Osteoblast (primary cell): ENCODE data around the gene TJP2. TPM values are rescaled to one million over a fixed set of nuclear protein-coding genes. Genes with fewer than 3 reads are reported as not detected.

Experiments used
- DNase-seq: peaks from one replicate; pipeline ENCODE4 v3.0.0; 2011; ENCODE audit warnings: low spot score, mixed read lengths; ENCODE audit not compliant: insufficient read length; ENCODE audit errors: missing footprints
- H2AFZ ChIP-seq: 2 replicates; pipeline ENCODE4 v1.6.0; 2011; ENCODE audit warnings: mild to moderate bottlenecking, low read length
- H3K27ac ChIP-seq: 2 replicates; pipeline ENCODE4 v1.5.1; 2011; ENCODE audit warnings: mild to moderate bottlenecking, low read depth, low read length, moderate library complexity
- H3K27me3 ChIP-seq: 2 replicates; pipeline ENCODE4 v1.6.0; 2012; ENCODE audit warnings: mild to moderate bottlenecking, control low read depth, inconsistent platforms, low read length, moderate library complexity; ENCODE audit not compliant: insufficient read depth
- H3K36me3 ChIP-seq: 2 replicates; pipeline ENCODE4 v1.5.1; 2011; ENCODE audit warnings: mild to moderate bottlenecking, low read length, control low read depth, moderate library complexity; ENCODE audit not compliant: insufficient read depth
- H3K4me1 ChIP-seq: 2 replicates; pipeline ENCODE4 v1.5.1; 2011; ENCODE audit warnings: mild to moderate bottlenecking, low read length, control low read depth, moderate library complexity; ENCODE audit not compliant: insufficient read depth
- H3K4me2 ChIP-seq: 2 replicates; pipeline ENCODE4 v1.6.0; 2011; ENCODE audit warnings: mild to moderate bottlenecking, low read length; ENCODE audit not compliant: insufficient read depth
- H3K4me3 ChIP-seq: fragments of 200-600 bp; sonication (generic); 3 replicates; pipeline ENCODE4 v1.5.1; 2012; ENCODE audit warnings: mild to moderate bottlenecking, low read length, inconsistent platforms; ENCODE audit not compliant: insufficient read depth
- H3K79me2 ChIP-seq: 2 replicates; pipeline ENCODE4 v1.6.0; 2012; ENCODE audit warnings: mild to moderate bottlenecking, low read length, control low read depth, inconsistent platforms; ENCODE audit not compliant: insufficient read depth
- H3K9me3 ChIP-seq: 2 replicates; pipeline ENCODE4 v1.5.1; 2011; ENCODE audit warnings: low read depth, low read length, control low read depth
- H4K20me1 ChIP-seq: 2 replicates; pipeline ENCODE4 v1.6.0; 2012; ENCODE audit warnings: mild to moderate bottlenecking, low read length, control low read depth; ENCODE audit not compliant: insufficient read depth
- total RNA-seq: library from RNA; depleted of rRNA; stranded (reverse); fragments of >200 nt; gene quantifications from 2 replicates; pipeline ENCODE4 v1.2.3, GENCODE V29; 2012
- TF ChIP-seq, protein P1 (sequence below): IDR thresholded peaks from 2 replicates; pipeline ENCODE4 v1.5.1; 2011; ENCODE audit warnings: mild to moderate bottlenecking, low read depth, low read length, moderate library complexity; ENCODE audit errors: extremely low read depth

TJP2 gene
- total RNA-seq, 1 donor: 28.6 TPM

- peaks cover 21% of the 10 kb centered on the region for H4K20me1 ChIP-seq
- TF ChIP-seq, protein P1, sequence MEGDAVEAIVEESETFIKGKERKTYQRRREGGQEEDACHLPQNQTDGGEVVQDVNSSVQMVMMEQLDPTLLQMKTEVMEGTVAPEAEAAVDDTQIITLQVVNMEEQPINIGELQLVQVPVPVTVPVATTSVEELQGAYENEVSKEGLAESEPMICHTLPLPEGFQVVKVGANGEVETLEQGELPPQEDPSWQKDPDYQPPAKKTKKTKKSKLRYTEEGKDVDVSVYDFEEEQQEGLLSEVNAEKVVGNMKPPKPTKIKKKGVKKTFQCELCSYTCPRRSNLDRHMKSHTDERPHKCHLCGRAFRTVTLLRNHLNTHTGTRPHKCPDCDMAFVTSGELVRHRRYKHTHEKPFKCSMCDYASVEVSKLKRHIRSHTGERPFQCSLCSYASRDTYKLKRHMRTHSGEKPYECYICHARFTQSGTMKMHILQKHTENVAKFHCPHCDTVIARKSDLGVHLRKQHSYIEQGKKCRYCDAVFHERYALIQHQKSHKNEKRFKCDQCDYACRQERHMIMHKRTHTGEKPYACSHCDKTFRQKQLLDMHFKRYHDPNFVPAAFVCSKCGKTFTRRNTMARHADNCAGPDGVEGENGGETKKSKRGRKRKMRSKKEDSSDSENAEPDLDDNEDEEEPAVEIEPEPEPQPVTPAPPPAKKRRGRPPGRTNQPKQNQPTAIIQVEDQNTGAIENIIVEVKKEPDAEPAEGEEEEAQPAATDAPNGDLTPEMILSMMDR: no peak
- H3K4me1 ChIP-seq: peaks cover 3% of the 10 kb centered on the region
- H3K4me3 ChIP-seq: no peak overlapping the region
- no peak for DNase-seq
- H3K4me2 ChIP-seq: no peak overlapping the region
- no peaks in the 10 kb centered on the region for H3K9me3 ChIP-seq
- no peaks in the 10 kb centered on the region for H3K36me3 ChIP-seq
- no peak overlapping the region for H2AFZ ChIP-seq
- no peaks in the 10 kb centered on the region for H3K27me3 ChIP-seq
- peaks cover 83% of the 10 kb centered on the region for H3K79me2 ChIP-seq
- no peak overlapping the region for H3K27ac ChIP-seq
Measured at GRCh38 chr9:69197687-69198086, 23.6 kb downstream of the TJP2 start.

- no peak overlapping the region for H3K27ac ChIP-seq
- no peak overlapping the region for H2AFZ ChIP-seq
- peaks cover 21% of the 10 kb centered on the region for H4K20me1 ChIP-seq
- peaks cover 3% of the 10 kb centered on the region for H3K4me1 ChIP-seq
- H3K79me2 ChIP-seq: peaks cover 79% of the 10 kb centered on the region
- no peak overlapping the region for H3K4me3 ChIP-seq
- H3K27me3 ChIP-seq: no peaks in the 10 kb centered on the region
- no peaks in the 10 kb centered on the region for H3K36me3 ChIP-seq
- no peak for DNase-seq
- H3K9me3 ChIP-seq: no peaks in the 10 kb centered on the region
- no peak overlapping the region for H3K4me2 ChIP-seq
- TF ChIP-seq, protein P1: no peak
Measured at GRCh38 chr9:69198521-69199220, 24.6 kb downstream of the TJP2 start.

DNA sequence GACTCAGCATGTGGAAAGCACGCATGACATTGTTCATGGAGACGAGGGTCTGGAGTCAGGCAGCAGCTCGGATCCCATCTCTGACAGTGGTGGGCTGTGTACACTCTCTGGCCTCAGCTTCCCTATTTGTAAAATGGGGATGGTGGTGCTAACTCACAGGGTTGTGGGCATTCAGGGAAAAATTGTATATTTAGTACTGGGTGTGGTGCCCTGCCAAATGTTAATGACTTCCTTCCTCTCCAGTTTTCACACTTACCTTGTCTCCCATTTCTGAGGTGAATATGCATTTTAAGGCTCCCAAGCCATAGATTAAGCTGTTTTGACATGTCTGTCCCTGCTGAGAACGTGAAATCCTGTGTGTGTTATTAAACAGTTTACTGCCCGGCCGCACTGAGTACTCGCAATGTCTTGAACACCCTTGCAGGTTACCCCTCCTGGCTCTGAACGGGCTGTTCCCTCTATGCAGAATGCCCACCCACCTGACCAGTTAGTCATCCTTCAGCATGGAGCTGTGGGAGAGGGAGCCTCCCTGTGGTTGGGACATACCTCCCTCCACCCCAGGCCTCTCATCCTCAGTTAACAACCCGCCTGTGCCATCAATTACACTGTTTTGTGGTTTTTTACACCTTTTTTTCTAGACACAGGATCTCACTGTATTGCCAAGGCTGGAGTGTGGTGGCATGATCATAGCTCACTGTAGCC is 25.8 kb downstream of the TJP2 start:
- Histone ChIP-seq H3K79me2 (peaks cover 72% of the 10 kb centered on the region), H3K4me1 (peaks cover 14% of the 10 kb centered on the region), H3K36me3 (no peaks in the 10 kb centered on the region), H3K4me2 (no peak overlapping the region), H3K4me3 (no peak overlapping the region), H3K9me3 (no peaks in the 10 kb centered on the region), H3K27me3 (no peaks in the 10 kb centered on the region), H4K20me1 (peaks cover 19% of the 10 kb centered on the region), H3K27ac (no peak overlapping the region), H2AFZ (no peak overlapping the region)
- TF ChIP-seq, protein P1: no peak
- DNase-seq: no peak

DNA sequence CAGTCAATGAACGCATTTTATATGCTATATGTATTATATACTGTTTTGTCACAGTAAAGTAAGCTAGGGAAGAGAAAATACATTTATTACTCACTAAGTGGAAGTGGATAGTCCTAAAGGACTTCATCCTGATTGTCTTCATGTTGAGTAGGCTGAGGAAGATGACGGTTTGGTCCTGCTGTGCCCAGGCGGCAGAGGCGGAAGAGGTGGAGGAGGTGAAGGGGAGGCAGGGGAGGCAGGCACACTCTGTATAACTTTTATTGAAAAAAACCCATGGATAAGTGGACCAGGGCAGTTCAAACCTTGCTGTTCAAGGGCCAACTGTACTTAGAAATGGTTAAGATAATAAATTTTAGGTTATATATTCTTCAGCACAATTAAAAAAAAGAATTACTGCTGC is 28.5 kb downstream of the TJP2 start:
- H3K4me1 ChIP-seq: peaks cover 14% of the 10 kb centered on the region
- no peaks in the 10 kb centered on the region for H3K27me3 ChIP-seq
- no peak overlapping the region for H3K4me3 ChIP-seq
- H3K36me3 ChIP-seq: no peaks in the 10 kb centered on the region
- H3K9me3 ChIP-seq: no peaks in the 10 kb centered on the region
- TF ChIP-seq, protein P1: no peak
- peaks cover 21% of the 10 kb centered on the region for H4K20me1 ChIP-seq
- DNase-seq: no peak
- H3K4me2 ChIP-seq: no peak overlapping the region
- no peak overlapping the region for H2AFZ ChIP-seq
- H3K79me2 ChIP-seq: peaks cover 62% of the 10 kb centered on the region
- no peak overlapping the region for H3K27ac ChIP-seq
